OCI-LY1 (cell line): ENCODE results near the gene SLC11A1.

Experiments used
- CTCF ChIP-seq: fragments of 200-600 bp; sonication (generic), shearing (Covaris generic); IDR thresholded peaks from 2 replicates; pipeline ENCODE4 v1.5.1; 2017; ENCODE audit warnings: mild to moderate bottlenecking, antibody characterized with exemption, low read length, moderate library complexity, mixed read lengths
- EZH2 ChIP-seq: fragments of 200-600 bp; sonication (generic), shearing (Covaris generic); IDR thresholded peaks from 2 replicates; pipeline ENCODE4 v1.8.0; 2017; ENCODE audit warnings: borderline replicate concordance, mixed run types, mild to moderate bottlenecking, antibody characterized with exemption, low read length, moderate library complexity, mixed read lengths

GRCh38 chr2:218402911-218403411 is 20.9 kb downstream of the SLC11A1 start:
- no peak for TF ChIP-seq CTCF
- no peak for TF ChIP-seq EZH2
